ENCODE measurements around the gene SAE1.

Gene SAE1

GRCh38 chr19:47168065-47168464, 37.4 kb downstream of the SAE1 start:
- DNase-seq: no peak

- no peak for DNase-seq
These were observed 42.2 kb downstream of the SAE1 start for GRCh38 chr19:47172666-47173455.

- no peak for DNase-seq
These were observed 45.5 kb downstream of the SAE1 start for GRCh38 chr19:47176071-47176626.

GRCh38 chr19:47176627-47177090, 46.0 kb downstream of the SAE1 start:
- DNase-seq: no peak

- no peak for DNase-seq
These were observed 49.1 kb downstream of the SAE1 start for GRCh38 chr19:47179653-47180310.

- no peak for DNase-seq
These were observed 53.0 kb downstream of the SAE1 start for GRCh38 chr19:47183601-47184000.

GRCh38 chr19:47186446-47187334, 56.1 kb downstream of the SAE1 start:
- no peak for DNase-seq

- DNase-seq: no peak
These were observed 56.7 kb downstream of the SAE1 start for GRCh38 chr19:47187335-47187655.

- no peak for DNase-seq
These were observed 57.2 kb downstream of the SAE1 start for GRCh38 chr19:47187797-47188196.

GRCh38 chr19:47188507-47189033, 57.9 kb downstream of the SAE1 start:
- DNase-seq: no peak

- no peak for DNase-seq
These were observed 59.6 kb downstream of the SAE1 start for GRCh38 chr19:47190167-47190727.

- no peak for DNase-seq
These were observed 64.8 kb downstream of the SAE1 start for GRCh38 chr19:47195434-47195833.

GRCh38 chr19:47197141-47197540, 66.5 kb downstream of the SAE1 start:
- DNase-seq: no peak

- no peak for DNase-seq
These were observed 69.9 kb downstream of the SAE1 start for GRCh38 chr19:47200530-47200929.

GRCh38 chr19:47203254-47203653, 72.6 kb downstream of the SAE1 start:
- DNase-seq: no peak

GRCh38 chr19:47209319-47210179, 78.9 kb downstream of the SAE1 start:
- no peak for DNase-seq

GRCh38 chr19:47210180-47210490, 79.5 kb downstream of the SAE1 start:
- no peak for DNase-seq

GRCh38 chr19:47210689-47211316, 80.2 kb downstream of the SAE1 start:
- peak; percentile 75 to 76 for DNase-seq

- no peak for DNase-seq
These were observed 84.9 kb downstream of the SAE1 start for GRCh38 chr19:47215581-47215980.

- no peak for DNase-seq
These were observed 90.6 kb downstream of the SAE1 start for GRCh38 chr19:47221080-47221841.
